GM21367 (cell line): ENCODE results near the gene CREB5.

Experiments used
- ATAC-seq: cut with Tn5 transposase; IDR thresholded peaks from one replicate; pipeline ENCODE4 v1.9.1; 2021; ENCODE audit not compliant: unreplicated experiment

The CREB5 gene

GRCh38 chr7:28842769-28843295, 430.5 kb downstream of the CREB5 start:
- no peak for ATAC-seq

GRCh38 chr7:28845106-28845505, 432.8 kb downstream of the CREB5 start:
- no peak for ATAC-seq

DNA sequence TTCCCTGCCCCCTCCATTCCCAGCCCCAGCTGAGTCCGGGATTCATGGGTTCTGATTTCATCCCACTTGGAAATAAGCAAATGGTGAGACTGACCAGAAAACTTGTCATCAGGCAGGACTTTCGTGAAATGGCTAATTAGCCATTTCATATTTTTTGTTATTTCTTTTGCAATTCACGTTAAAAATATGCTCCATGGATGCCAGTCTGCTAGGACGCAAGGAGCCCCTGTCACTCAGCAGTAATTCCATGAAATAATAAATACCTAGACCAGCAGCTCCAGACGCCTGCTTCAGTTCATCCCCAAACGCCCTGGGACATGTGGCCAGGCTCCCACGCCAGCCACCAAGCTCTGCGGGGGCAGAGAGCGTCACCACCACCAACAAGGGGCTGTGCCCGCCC, 434.9 kb downstream of the CREB5 start:
- no peak for ATAC-seq

DNA sequence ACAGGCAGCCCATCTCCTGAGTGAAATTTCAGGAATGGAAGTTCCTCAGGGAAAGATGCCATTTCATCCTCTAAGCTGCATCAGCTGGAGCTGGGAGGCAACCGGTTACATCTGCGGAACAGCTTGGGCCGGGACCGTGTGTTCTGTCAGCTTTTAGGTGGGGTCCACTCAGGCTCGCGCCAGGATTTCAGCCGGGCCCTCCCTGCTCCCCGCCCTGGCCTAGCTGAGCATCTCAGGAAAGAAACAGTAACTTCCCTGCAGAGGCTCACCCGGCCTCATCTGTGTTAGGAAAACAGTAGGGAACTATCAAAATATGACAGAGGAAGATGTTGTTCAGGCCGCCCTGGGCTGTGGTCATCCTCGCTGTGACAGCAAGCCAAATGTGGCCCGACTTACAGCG, 435.4 kb downstream of the CREB5 start:
- no peak for ATAC-seq

DNA sequence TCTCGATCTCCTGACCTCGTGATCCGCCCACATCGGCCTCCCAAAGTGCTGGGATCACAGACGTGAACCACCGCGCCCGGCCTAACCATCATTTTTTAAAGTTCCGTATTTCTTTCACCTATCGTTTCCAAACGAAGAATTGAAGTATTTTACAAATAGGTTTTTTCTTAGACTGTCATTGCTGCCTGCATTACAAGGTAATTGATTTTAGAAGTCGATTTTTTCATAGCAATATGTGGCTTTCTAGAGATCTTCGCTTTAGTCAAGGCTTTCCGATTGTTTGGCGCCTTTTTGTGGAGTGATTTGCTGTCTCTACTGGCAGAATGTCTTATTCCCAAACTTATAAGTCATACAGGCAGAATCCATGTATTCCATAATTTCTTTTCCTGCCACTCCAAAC, 436.6 kb downstream of the CREB5 start:
- no peak for ATAC-seq

GRCh38 chr7:28850699-28851098, 438.4 kb downstream of the CREB5 start:
- ATAC-seq, result no peak

DNA sequence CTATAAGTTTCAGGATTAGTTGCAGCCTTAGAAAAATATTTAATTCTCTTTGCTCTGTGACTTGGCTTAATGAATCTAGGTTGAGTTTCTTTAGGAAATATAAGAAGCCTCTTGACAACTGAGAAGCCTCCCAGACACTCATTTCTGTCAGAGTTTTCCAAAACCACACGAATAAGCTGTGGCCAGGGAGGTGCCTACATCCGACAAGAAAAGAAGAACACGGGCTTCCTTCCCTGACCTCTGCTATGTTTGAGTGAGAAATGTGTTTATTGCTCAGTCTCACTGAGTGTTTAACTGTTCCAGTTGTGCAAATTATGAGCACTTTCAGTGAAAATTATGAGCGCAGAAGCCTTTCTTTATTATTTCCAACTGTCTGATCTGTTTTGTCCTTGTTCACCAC, 440.8 kb downstream of the CREB5 start:
- no peak for ATAC-seq

DNA sequence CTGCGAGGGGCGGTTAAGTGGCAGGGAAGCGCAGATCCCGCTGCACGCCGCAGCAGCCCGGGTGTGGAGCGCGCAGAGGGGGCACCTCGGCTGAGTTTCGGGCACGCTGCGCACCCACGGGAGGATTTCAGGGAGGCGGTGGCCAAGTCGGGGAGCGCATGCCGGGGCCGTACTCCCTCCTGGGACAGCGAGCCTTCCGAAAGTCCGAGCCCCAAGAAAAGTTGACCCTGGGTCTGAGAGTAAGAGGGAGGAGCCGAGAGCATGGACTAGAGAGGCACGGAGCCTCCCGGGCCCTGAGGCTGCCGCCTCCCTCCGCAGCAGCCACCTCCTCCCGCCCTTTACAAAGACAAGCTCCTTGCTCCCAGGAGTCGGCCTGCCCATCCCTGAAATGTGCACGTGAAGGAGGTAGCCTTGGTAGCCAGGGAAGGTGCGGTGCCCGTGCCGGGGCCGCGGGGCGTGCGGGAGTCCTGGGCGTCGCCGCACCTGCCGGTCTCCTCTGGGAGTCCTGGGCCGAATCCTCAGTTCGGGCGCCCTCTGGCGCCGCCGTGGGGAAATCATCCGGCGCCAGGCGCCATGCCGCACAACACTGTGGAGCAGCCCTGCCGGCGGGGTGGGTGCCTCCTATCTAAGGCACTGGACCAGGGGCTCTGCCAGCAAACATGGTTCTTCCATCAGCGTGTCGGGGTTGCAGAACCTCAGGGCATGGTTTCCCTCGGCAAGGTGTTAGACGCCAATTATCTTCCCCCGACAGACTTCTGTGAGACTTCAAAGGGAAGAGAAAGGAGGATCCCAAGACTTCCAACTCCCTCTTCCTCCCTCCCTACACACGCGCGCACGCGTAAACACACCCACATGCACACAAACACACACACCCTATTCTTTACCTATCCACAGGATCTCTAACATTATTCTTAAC, 441.8 kb downstream of the CREB5 start:
- peak; percentile 97 for ATAC-seq

GRCh38 chr7:28854750-28855074, 442.4 kb downstream of the CREB5 start:
- ATAC-seq, result no peak

DNA sequence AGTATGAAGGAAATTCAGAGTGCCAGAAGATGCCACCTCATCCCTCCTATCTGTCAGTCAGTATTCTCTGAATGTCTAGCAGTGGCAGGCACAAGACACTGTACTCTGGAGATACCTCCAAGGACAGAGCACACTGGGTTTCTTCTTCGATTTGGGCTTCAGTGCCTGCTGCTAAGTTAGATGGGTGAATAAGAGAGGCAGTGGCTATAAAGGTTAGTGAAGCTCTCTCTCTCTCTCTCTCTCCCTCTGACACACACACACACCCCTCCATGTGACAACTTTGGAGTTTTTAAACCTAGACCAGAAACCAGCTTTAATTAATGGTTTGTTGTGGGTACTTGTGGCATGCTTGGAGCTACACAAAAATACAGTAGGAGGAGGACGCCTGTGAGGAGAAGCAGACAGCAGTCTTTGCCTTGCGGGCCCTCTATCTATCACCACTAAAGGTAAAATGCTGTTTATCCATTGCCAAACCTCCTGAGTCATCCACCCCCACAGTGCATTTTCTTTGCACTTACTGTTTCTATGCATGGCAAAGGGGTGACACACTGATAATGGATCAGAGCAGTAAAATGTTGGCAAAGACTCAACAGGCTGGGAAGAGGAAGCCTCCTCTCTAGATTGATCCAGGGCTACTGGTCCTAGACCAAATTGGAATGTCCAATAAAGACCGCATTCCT, 443.4 kb downstream of the CREB5 start:
- no peak for ATAC-seq

GRCh38 chr7:28856656-28857055, 444.3 kb downstream of the CREB5 start:
- no peak for ATAC-seq

GRCh38 chr7:28858206-28858605, 445.9 kb downstream of the CREB5 start:
- ATAC-seq, result no peak

GRCh38 chr7:28858895-28859294, 446.6 kb downstream of the CREB5 start:
- no peak for ATAC-seq

- ATAC-seq, result no peak
Measured at GRCh38 chr7:28861825-28862224, 449.5 kb downstream of the CREB5 start.

DNA sequence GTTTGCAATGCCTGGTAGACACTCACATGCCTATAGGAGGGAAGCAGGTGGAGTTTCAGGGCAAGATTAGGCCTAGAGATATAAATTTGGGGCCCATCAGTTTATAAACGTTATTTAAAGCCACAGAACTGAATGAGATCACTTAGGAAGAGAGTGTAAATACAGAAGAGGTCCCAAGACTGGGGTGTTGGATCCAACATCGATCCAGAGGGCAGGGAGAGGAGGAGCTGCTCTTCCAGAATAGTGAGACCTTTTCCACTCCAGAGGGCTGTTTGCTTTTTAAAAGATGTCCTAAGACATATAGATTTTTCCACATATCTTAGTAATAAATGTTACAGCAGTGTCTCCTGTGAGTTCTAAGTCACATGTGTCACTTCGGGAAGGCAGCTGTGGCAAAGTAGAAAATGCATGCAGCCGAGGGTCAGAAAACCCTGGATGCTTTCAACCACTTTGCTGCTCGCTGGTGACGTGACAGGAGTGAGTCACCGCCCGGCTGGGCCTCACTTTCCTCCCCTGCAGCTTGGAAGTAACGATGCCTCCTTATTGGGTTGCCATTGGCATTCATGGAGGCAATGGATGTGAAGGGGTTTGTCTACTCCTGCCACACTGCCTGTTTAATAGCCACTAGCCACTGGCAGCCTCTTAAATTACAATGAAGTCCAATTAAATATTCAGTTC, 450.4 kb downstream of the CREB5 start:
- no peak for ATAC-seq

- ATAC-seq, result no peak
Measured at GRCh38 chr7:28865601-28866144, 453.4 kb downstream of the CREB5 start.

DNA sequence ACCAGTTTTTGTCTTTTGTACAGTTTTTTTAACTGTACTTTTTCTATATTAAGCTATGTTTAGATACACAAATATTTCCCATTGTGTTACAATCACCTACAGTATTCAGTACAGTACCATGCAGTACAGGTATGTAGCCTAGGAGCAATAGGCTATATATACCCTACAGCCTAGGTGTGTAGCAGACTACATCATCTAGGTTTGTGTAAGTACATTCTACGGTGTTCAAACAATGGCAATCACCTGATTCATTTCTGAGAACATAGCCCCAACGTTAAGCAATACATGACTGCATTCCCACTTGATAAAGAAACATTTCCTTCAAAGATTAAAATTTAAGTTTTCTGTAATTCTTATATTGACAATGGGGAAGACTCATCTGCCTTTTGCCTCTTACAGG, 456.4 kb downstream of the CREB5 start:
- no peak for ATAC-seq

- ATAC-seq, result no peak
Measured at GRCh38 chr7:28871077-28871476, 458.8 kb downstream of the CREB5 start.

DNA sequence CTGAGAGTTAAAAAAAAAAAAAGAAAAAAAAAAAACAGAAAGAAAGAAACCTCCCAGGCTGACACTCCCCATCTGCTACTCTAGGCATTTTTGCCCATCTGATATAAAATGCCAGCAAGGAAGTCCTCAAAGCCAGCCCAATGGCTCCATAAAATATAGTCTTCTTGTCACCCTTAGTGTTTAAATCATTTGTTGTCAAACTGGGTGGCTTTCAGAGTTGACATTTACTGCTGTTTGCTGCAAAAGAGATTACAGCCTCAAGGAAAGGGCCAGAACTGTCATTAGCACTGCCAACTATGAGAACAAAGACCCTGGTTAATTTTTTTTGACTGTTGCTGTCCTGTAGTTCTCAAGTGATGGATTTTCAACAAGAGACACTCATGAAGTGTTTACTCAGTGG, 459.3 kb downstream of the CREB5 start:
- ATAC-seq, result no peak

DNA sequence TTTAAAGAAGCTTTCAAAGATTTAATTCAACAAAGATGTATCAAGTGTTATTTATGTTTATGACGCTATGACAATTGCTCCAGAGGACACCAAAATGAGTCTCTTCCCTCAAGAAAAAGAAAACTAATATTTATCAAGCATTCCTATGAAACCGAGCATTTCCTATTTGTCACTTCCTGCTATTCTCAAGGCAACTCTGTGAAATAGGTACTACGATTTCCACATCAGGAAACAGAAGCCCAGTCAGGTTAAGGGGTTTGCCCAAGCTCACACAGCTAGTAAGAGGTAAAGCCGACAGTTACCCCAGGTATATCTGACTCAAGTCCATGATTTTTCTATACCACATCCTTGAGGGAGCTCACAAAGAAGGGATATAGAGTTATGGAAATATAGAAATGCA, 459.9 kb downstream of the CREB5 start:
- ATAC-seq, result no peak

- no peak for ATAC-seq
Measured at GRCh38 chr7:28873365-28873764, 461.0 kb downstream of the CREB5 start.
